IPS-20b (cell line): ENCODE data around the gene FAM83C.

ENCODE experiments used
- H3K27ac ChIP-seq: one replicate; pipeline ENCODE4 v1.5.1; 2013; ENCODE audit warnings: low read length
- H3K27me3 ChIP-seq: 2 replicates; pipeline ENCODE4 v1.6.1; 2013; ENCODE audit warnings: mild to moderate bottlenecking, low read length, inconsistent platforms; ENCODE audit not compliant: insufficient read depth
- H3K36me3 ChIP-seq: 2 replicates; pipeline ENCODE4 v1.6.1; 2013; ENCODE audit warnings: low read depth, mild to moderate bottlenecking, inconsistent platforms, low read length, moderate library complexity; ENCODE audit not compliant: insufficient read depth
- H3K4me1 ChIP-seq: 2 replicates; pipeline ENCODE4 v1.6.1; 2013; ENCODE audit warnings: mild to moderate bottlenecking, control low read depth, inconsistent platforms, low read length, moderate library complexity; ENCODE audit not compliant: insufficient read depth
- H3K4me3 ChIP-seq: 2 replicates; pipeline ENCODE4 v1.5.1; 2013; ENCODE audit warnings: mild to moderate bottlenecking, low read length, inconsistent platforms
- H3K9ac ChIP-seq: 2 replicates; pipeline ENCODE4 v1.6.1; 2013; ENCODE audit warnings: low read depth, mild to moderate bottlenecking, inconsistent platforms, low read length, moderate library complexity
- H3K9me3 ChIP-seq: 2 replicates; pipeline ENCODE4 v1.6.1; 2013; ENCODE audit warnings: mild to moderate bottlenecking, low read depth, low read length, inconsistent platforms; ENCODE audit not compliant: insufficient read depth

Gene FAM83C

GRCh38 chr20:35286077-35286898 is 5.9 kb downstream of the FAM83C start:
- Histone ChIP-seq H3K27me3 (no peaks in the 10 kb centered on the region), H3K9ac (no peak overlapping the region), H3K27ac (no peak overlapping the region), H3K4me3 (no peak overlapping the region), H3K36me3 (peaks cover 22% of the 10 kb centered on the region), H3K4me1 (peaks cover 8% of the 10 kb centered on the region), H3K9me3 (no peaks in the 10 kb centered on the region)

GRCh38 chr20:35285806-35286076 is 6.5 kb downstream of the FAM83C start:
- H3K9ac ChIP-seq, result no peak overlapping the region
- peaks cover 8% of the 10 kb centered on the region for H3K4me1 ChIP-seq
- peak overlapping the region; percentile 91 for H3K4me3 ChIP-seq
- H3K27me3 ChIP-seq, result no peaks in the 10 kb centered on the region
- H3K27ac ChIP-seq, result no peak overlapping the region
- peaks cover 27% of the 10 kb centered on the region for H3K36me3 ChIP-seq
- no peaks in the 10 kb centered on the region for H3K9me3 ChIP-seq

- peak overlapping the region; percentile 82; the same call in 1 of the 2 replicates for H3K9ac ChIP-seq
- peak overlapping the region; percentile 91 for H3K4me3 ChIP-seq
- H3K9me3 ChIP-seq, result no peaks in the 10 kb centered on the region
- no peaks in the 10 kb centered on the region for H3K27me3 ChIP-seq
- H3K27ac ChIP-seq, result no peak overlapping the region
- H3K36me3 ChIP-seq, result peaks cover 32% of the 10 kb centered on the region
- peaks cover 8% of the 10 kb centered on the region for H3K4me1 ChIP-seq
Measured at GRCh38 chr20:35284992-35285805, 7.0 kb downstream of the FAM83C start.

GRCh38 chr20:35284267-35284991 is 7.8 kb downstream of the FAM83C start, which contains the start of gene EIF6:
TSS of gene EIF6 (minus strand) at chr20:35284772. CDS start at chr20:35284487, 285 bp downstream.
- Histone ChIP-seq H3K4me3 (peak within 1 kb of the TSS; percentile 91), H3K27ac (peak within 1 kb of the TSS; percentile 1), H3K9me3 (no peaks in the 10 kb centered on the region), H3K27me3 (no peaks in the 10 kb centered on the region), H3K9ac (peak within 1 kb of the TSS; percentile 82), H3K4me1 (peaks cover 8% of the 10 kb centered on the region), H3K36me3 (peaks cover 40% of the 10 kb centered on the region)

GRCh38 chr20:35283441-35284266 is 8.6 kb downstream of the FAM83C start:
- Histone ChIP-seq H3K27ac (peak overlapping the region; percentile 1), H3K27me3 (no peaks in the 10 kb centered on the region), H3K9ac (peak overlapping the region; percentile 82), H3K4me1 (peaks cover 8% of the 10 kb centered on the region), H3K36me3 (peaks cover 48% of the 10 kb centered on the region), H3K9me3 (no peaks in the 10 kb centered on the region), H3K4me3 (peak overlapping the region; percentile 91)

- Histone ChIP-seq H3K27ac (no peak overlapping the region), H3K9ac (no peak overlapping the region), H3K36me3 (peaks cover 54% of the 10 kb centered on the region), H3K27me3 (no peaks in the 10 kb centered on the region), H3K4me3 (no peak overlapping the region), H3K9me3 (no peaks in the 10 kb centered on the region), H3K4me1 (peaks cover 10% of the 10 kb centered on the region)
Measured at GRCh38 chr20:35281506-35282101, 10.6 kb downstream of the FAM83C start.

- Histone ChIP-seq H3K36me3 (peaks cover 63% of the 10 kb centered on the region), H3K9me3 (no peaks in the 10 kb centered on the region), H3K4me1 (peaks cover 13% of the 10 kb centered on the region), H3K27me3 (no peaks in the 10 kb centered on the region), H3K4me3 (no peak overlapping the region), H3K9ac (no peak overlapping the region), H3K27ac (no peak overlapping the region)
Measured at GRCh38 chr20:35280523-35280922, 11.7 kb downstream of the FAM83C start.

GRCh38 chr20:35279533-35280174 is 12.6 kb downstream of the FAM83C start:
- H3K36me3 ChIP-seq, result peaks cover 63% of the 10 kb centered on the region

GRCh38 chr20:35279040-35279439 is 13.2 kb downstream of the FAM83C start:
- H3K36me3 ChIP-seq, result peaks cover 63% of the 10 kb centered on the region
- no peak overlapping the region for H3K4me3 ChIP-seq
- H3K9ac ChIP-seq, result no peak overlapping the region
- H3K9me3 ChIP-seq, result no peaks in the 10 kb centered on the region
- no peaks in the 10 kb centered on the region for H3K27me3 ChIP-seq
- peaks cover 9% of the 10 kb centered on the region; the same call in 1 of the 2 replicates for H3K4me1 ChIP-seq
- H3K27ac ChIP-seq, result no peak overlapping the region

More at GRCh38 chr20:35279533-35280174, 12.6 kb downstream of the FAM83C start:
- no peak overlapping the region for H3K27ac ChIP-seq
- H3K4me1 ChIP-seq, result peaks cover 9% of the 10 kb centered on the region; the same call in 1 of the 2 replicates
- no peaks in the 10 kb centered on the region for H3K27me3 ChIP-seq
- no peak overlapping the region for H3K9ac ChIP-seq
- H3K4me3 ChIP-seq, result no peak overlapping the region
- H3K9me3 ChIP-seq, result no peaks in the 10 kb centered on the region

GRCh38 chr20:35277531-35278395 is 14.5 kb downstream of the FAM83C start, which contains the start of gene MMP24OS:
TSS of gene MMP24OS (minus strand) at chr20:35278122. CDS start at chr20:35277929, 193 bp downstream.
- Histone ChIP-seq H3K9ac (peak within 1 kb of the TSS; percentile 90), H3K9me3 (no peaks in the 10 kb centered on the region), H3K36me3 (peaks cover 55% of the 10 kb centered on the region), H3K27ac (peak within 1 kb of the TSS; percentile 76), H3K4me1 (peaks cover 4% of the 10 kb centered on the region; the same call in 1 of the 2 replicates), H3K27me3 (no peaks in the 10 kb centered on the region), H3K4me3 (peak within 1 kb of the TSS; percentile 89)
